Ovary (tissue), 3 donors: ENCODE results near the gene GOLGA6B.
"Not testable (repeated sequence)": the region's sequence is repeated elsewhere in the genome, so short reads cannot be mapped to it uniquely, and the experiment has no call there.

Source experiments
- EP300 ChIP-seq: sonication (generic); formaldehyde crosslinking; IDR thresholded peaks from one replicate; pipeline ENCODE4 v1.6.1; 2017; ENCODE audit warnings: antibody characterized with exemption
- POLR2A ChIP-seq: fragments of 450-650 bp; IDR thresholded peaks from one replicate; pipeline ENCODE4 v1.6.1; 2017; ENCODE audit warnings: antibody characterized with exemption, mild to moderate bottlenecking, moderate library complexity
- TF ChIP-seq, protein P1 (sequence below), 3 donors: fragments of 450-650 bp in 2 of 3; fragments of 200-600 bp in 1 of 3; IDR thresholded peaks; one replicate each; pipeline versions ENCODE4 v1.5.1 to v1.8.0; 2016 to 2022; ENCODE audit warnings: antibody characterized with exemption in 3 of 3, mild to moderate bottlenecking in 1 of 3
- donor health status: DM: no; HTN: no; CAD: no.

DNA sequence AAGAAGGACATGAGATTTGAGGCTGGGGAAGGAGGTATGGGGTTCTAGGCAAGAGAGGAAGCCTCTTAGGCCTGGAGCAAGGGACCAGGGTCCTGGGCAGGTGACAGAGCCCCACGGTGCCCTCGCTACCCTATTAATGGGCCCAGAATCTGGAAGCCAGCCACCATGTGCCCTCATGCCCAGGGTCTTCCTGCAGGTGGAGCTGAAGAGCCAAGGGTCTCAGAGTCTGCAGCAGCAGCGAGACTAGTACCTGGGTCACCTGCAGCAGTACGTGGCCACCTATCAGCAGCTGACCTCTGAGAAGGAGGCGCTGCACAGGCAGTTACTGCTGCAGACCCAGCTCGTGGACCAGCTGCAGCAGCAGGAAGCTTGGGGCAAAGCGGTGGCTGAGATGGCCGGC is 9.4 kb downstream of the GOLGA6B start:
- TF ChIP-seq, protein P1, sequence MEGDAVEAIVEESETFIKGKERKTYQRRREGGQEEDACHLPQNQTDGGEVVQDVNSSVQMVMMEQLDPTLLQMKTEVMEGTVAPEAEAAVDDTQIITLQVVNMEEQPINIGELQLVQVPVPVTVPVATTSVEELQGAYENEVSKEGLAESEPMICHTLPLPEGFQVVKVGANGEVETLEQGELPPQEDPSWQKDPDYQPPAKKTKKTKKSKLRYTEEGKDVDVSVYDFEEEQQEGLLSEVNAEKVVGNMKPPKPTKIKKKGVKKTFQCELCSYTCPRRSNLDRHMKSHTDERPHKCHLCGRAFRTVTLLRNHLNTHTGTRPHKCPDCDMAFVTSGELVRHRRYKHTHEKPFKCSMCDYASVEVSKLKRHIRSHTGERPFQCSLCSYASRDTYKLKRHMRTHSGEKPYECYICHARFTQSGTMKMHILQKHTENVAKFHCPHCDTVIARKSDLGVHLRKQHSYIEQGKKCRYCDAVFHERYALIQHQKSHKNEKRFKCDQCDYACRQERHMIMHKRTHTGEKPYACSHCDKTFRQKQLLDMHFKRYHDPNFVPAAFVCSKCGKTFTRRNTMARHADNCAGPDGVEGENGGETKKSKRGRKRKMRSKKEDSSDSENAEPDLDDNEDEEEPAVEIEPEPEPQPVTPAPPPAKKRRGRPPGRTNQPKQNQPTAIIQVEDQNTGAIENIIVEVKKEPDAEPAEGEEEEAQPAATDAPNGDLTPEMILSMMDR (IDR thresholded peaks at IDR 0.05), result not testable (repeated sequence)
- TF ChIP-seq POLR2A, EP300: not testable (repeated sequence)
